ENCODE measurements around the gene SCCPDH.

The SCCPDH gene

GRCh38 chr1:246695136-246695535 is 29.1 kb upstream of the SCCPDH start:
- TF ChIP-seq, protein P1, sequence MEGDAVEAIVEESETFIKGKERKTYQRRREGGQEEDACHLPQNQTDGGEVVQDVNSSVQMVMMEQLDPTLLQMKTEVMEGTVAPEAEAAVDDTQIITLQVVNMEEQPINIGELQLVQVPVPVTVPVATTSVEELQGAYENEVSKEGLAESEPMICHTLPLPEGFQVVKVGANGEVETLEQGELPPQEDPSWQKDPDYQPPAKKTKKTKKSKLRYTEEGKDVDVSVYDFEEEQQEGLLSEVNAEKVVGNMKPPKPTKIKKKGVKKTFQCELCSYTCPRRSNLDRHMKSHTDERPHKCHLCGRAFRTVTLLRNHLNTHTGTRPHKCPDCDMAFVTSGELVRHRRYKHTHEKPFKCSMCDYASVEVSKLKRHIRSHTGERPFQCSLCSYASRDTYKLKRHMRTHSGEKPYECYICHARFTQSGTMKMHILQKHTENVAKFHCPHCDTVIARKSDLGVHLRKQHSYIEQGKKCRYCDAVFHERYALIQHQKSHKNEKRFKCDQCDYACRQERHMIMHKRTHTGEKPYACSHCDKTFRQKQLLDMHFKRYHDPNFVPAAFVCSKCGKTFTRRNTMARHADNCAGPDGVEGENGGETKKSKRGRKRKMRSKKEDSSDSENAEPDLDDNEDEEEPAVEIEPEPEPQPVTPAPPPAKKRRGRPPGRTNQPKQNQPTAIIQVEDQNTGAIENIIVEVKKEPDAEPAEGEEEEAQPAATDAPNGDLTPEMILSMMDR (IDR thresholded peaks at IDR 0.05; ENCODE audit: insufficient read depth, low read depth, low read length, missing control alignments) = no peak
- no peak overlapping the region for H3K4me3 ChIP-seq (ENCODE audit: low read depth, low read length)
- no peak for DNase-seq (ENCODE audit: low read depth)

GRCh38 chr1:246695666-246696065 is 28.5 kb upstream of the SCCPDH start:
- no peak for DNase-seq (ENCODE audit: low read depth)
- H3K4me3 ChIP-seq (ENCODE audit: low read depth, low read length) = no peak overlapping the region

GRCh38 chr1:246698466-246699094 is 25.6 kb upstream of the SCCPDH start:
- no peak overlapping the region for H3K4me3 ChIP-seq (ENCODE audit: low read depth, low read length)
- DNase-seq (ENCODE audit: low read depth) = no peak
- TF ChIP-seq, protein P1 (IDR thresholded peaks at IDR 0.05; ENCODE audit: insufficient read depth, low read depth, low read length, missing control alignments) = no peak

More at GRCh38 chr1:246695666-246696065, 28.5 kb upstream of the SCCPDH start:
- TF ChIP-seq, protein P1 (IDR thresholded peaks at IDR 0.05; ENCODE audit: insufficient read depth, low read depth, low read length, missing control alignments) = no peak

DNA sequence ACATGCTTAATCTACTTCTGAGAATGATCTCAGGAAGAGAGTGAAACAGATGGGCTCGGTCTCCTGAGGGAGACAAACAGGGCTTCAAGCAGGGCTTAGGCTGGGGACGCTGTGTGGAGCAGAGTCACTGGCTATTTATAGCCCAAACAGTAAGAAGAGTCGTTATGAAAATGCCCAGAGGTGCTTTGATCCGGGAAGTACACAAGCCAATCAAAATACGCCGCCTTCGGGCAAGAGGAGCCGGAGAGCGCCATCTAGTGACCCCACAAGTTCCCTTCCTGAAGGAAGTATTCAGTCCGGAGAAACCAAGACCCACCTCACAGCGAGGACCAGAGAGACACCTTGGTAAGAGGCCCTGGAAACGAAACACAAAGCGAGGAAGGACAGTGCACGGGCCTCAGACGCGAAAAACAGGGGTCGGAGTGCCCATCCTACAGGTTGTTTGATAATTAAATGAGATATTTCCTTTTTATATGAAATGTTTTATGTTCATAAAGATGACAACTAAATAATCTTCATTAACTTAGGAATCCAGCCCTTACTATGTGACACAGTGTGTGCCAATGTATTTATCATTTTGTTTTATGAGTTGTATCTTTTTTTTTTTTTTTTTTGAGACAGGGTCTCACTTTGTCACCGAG is 25.0 kb upstream of the SCCPDH start:
- peak; percentile 95 for DNase-seq (ENCODE audit: low read depth)
- TF ChIP-seq, protein P1 (IDR thresholded peaks at IDR 0.05; ENCODE audit: insufficient read depth, low read depth, low read length, missing control alignments) = peak; percentile 84
- 0 out of 2 replicates have a peak overlapping the region, but pooled peaks have one; percentile 12 for H3K4me3 ChIP-seq (ENCODE audit: low read depth, low read length)

- no peak for DNase-seq (ENCODE audit: low read depth)
- TF ChIP-seq, protein P1 (IDR thresholded peaks at IDR 0.05; ENCODE audit: insufficient read depth, low read depth, low read length, missing control alignments) = no peak
- no peak overlapping the region for H3K4me3 ChIP-seq (ENCODE audit: low read depth, low read length)
Measured at GRCh38 chr1:246703581-246703980, 20.6 kb upstream of the SCCPDH start.

DNA sequence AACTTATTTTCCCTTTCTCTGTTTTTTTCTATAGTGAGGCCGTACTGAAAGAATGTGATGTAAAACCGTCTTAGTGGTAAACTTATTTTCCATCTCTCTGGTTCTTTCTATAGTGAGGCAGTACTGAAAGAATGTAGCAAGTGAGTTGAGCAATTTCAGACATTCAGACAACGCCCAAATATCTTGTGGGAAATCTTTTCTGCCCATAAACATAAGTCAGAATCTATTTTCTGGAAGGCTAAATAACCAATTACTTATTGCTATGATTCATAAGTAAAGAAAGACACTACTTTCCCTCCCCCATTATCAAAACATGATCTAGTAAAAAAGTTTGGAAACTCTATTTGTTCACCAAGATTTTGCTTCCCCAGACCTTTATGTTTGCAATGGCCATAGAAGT is 18.8 kb upstream of the SCCPDH start:
- TF ChIP-seq, protein P1 (IDR thresholded peaks at IDR 0.05; ENCODE audit: insufficient read depth, low read depth, low read length, missing control alignments) = no peak
- no peak overlapping the region for H3K4me3 ChIP-seq (ENCODE audit: low read depth, low read length)
- no peak for DNase-seq (ENCODE audit: low read depth)
